ENCODE data around the gene XG.

The XG gene

DNA sequence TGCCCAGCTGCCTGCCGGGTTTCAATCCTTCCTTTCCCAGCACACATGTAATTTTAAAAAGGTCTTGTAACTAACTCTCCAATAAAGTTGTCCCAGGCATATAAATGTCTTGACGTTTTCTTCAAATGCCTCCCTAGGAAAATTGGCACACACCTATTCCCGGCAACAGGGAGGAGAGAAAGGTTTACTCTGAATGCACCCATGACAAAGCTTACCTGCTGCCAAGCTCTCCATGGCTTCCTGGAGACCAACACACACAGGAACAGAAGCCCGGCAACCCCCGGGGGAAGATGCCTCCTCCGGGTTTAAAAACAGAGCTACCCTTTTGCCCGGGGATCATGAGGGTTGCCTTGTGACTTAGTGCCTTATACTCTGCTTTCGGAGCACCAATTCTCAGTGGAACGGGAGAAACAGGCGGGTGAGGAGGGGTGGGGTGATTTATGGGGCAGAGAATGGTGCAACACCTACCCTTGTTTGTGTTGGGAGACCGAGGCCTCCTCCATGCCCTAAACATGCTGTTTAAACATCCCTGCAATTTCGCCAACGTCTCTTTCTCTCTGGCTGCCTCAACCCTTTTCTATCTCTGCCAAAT lies 72.1 kb downstream of the XG start:
- DNase-seq, result no peak

DNA sequence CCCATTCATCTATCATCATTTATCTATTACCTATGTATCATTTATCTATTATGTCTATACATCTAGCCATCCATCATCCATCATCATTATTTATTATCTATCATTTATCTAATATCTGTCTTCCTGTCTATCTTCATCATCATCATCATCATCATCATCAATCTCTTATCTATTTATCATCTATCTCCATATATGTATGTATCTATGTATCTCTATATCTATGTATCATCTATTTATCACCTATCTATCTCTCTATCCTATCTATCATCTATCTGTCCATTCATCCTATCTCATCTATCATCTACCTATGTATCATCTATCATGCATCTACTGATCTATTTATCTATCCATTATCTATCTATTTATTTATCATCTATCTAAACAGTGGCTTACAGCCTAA lies 73.0 kb downstream of the XG start:
- DNase-seq, result no peak

DNA sequence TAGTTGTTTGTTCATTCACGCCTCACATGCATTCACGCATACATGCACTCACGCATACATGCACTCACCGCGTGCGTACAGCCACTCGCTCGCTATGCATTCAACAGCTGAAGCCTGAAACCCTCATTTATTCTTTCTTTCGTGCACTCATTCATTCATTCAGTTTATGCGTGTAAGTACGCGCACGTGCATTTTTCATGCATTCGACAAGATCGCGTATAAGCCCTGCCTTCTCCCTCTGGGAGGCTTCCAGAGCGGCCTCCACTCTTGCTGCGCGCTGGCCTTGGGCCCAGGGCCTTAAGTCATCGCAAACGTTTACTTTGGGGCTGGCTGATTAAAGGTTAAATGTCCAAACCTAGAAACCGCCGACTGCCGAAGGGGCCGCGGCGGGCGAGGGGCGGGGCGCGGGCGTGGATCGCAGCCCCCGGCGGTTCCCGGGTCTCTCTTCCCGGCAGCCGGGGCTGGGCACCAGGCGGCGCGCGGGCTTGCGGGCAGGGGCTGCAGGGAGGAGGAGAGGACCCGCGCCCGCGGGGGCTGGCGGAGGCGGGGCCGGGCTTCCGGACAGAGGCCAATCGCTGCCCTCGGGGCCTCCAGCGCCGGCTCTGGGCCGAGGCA lies 76.6 kb downstream of the XG start, which contains the start of gene GYG2:
Gene GYG2 (plus strand): TSS at position 587 of the 615 bp plus-strand sequence. CDS start 1,259 bp downstream, outside the sequence.
- no peak for DNase-seq

DNA sequence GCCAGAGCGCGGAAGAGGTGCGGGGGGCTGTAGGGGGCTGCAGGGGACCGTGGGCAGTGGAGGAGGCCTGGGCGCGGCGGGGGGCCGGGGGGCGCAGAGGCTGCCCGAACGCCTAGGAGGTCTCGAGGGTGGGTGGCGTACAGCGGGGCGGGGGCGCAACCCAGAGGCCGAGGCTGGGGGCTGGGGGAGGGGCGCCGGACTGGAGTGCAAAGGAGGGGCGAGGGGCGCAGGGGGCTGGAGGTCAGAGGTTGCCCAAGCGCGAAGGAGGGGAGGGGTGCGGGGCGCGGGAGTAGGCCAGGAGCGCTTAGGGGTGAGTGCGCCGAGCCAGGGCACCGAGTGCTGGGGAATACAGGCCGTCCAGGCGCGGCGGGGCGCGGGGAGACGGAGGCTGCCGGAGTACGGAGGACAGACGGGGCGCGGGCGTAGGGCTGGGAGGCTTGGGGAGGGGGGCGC lies 77.1 kb downstream of the XG start:
- no peak for DNase-seq

DNA sequence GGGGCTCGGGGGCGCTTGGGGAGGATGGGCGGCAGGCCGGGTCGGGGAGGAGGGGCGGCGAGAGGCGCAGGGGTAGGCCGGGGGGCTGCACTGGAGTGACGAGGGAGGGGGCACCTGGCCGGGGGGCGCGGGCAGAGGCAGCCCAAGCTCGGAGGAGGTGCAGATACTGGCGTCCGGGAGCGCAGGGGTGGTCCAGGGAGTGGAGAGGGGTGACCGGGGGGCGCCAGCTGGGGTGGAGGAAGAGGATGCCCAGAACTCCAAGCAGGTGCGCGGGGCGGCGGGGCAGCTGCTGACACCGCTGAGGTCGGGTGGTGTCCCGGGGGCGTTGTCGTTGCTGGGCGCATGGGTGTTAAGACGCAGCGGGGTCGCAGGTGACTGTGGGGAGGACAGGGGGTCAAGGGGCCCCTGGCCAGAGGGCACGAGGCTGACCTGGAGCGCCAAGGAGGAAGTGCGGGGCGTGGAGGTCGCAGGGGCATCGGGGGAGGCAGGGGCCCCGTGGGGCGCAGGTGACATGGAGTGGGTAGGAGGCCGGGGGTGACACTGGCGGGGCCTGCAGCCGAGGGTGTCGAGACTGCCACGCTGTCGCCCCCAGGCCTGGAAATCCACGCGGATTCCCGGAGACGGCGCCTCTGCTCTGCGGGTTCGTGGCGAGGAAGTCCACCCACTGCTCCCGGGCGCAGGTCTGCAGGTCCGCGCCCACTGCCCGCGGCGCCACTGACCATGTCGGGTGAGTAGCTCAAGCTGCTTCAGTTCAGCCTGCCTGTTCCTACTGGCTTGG lies 77.8 kb downstream of the XG start:
- DNase-seq, result no peak

DNA sequence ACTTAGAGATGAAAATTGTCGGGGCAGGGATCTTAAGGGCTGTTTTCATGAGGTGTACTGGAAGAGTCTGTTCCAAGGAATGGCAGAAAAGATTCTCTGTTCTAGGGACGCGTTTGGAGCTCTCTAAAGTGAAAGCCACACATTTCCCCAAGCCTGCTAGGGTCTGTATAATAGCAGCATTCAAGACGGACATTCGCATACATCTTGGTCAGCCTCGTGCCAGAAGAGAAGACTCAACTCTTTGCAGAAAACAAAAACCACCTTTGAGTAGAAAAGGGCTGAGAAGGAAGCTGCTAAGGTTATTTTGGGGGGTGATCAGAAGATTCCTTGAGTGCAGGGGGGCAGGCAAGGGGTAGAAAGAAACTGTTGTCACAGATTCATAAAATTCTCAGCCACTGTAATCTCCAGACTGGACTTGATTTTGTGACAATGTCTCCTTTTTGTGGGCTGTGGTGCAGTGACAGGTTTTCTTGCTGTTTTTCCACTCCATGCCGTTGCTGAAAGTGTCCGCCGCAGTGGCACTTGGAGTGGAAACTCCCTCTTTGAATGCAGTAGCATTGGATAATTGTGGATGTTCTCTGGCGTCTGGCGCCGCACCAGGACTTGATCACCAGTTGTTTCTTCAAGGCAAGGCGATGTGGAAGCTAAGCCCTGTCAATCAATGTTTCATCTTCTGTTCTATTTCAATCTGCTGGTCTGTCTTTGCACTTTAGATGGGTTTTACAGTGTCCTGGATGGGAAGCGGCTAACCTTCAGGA lies 79.8 kb downstream of the XG start:
- no peak for DNase-seq

DNA sequence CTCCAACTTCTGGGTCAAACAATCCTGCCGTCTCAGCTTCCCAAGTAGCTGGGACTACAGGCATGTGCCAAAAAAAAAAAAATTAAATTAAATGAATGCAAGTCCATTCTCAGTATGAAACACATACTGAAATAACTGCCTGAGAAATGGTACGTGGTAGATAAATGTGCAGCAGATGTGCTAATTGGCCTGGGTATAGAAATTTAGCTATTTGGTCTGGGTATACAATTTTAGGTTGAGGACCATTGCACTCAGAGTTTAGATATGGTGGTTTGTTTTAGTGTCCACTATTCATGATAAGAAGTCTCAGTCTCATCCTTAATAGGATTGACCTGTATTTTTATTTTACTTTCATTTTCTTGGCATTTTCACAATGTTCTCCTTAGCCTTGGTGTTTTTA lies 86.1 kb downstream of the XG start:
- no peak for DNase-seq

DNA sequence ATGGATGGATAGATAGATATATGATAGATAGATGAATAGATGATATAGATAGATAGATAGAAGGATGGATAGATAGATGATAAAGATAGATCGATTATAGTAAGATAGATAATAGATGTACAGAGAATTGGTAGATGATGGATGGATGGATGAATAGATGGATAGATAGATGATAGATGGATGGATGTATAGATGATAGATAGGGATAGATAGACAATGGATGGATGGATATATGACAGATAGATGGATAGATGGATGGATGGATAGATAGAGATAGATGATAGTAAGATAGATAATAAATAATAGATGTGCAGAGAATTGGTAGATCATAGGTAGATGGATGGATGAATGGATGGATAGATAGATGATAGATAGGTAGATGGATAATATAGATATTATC lies 89.1 kb downstream of the XG start:
- no peak for DNase-seq

DNA sequence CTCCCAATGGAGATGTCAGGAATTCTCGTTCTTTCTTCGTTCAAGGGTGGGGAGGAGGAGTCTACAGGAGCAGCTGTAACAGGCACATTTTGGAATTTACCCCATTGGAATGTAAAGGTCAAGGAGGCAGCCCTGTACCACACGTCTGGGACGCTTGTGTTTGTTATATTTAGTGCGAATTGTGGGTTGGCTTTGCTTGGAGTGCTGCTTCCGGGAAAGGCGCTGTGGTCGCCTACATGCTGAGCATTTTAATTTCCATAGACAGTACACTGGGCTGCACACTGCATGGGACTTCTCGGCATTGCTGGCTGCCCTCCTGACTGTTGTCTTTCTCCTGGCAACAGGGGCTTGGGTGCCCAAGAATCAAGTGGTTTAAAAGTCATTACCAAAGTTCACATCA lies 89.7 kb downstream of the XG start:
- DNase-seq, result no peak

DNA sequence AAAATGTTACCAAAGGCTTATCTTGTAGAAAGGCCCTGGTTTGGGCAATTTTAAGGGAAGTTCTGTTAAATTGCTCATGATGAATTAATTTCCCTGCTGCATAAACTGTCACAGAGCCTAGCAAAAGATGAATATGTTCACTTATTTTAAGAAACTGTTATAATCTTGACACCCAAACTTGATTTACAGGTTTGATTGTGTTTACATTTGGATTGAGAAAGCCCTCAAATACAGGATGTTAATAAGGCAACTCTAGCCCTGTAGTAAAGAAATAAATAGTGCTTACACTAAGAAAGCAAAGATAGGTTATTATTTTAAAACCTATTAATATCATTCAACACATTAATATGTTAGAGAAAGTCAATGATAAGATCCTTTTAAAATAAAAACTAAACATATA lies 95.2 kb downstream of the XG start:
- no peak for DNase-seq

DNA sequence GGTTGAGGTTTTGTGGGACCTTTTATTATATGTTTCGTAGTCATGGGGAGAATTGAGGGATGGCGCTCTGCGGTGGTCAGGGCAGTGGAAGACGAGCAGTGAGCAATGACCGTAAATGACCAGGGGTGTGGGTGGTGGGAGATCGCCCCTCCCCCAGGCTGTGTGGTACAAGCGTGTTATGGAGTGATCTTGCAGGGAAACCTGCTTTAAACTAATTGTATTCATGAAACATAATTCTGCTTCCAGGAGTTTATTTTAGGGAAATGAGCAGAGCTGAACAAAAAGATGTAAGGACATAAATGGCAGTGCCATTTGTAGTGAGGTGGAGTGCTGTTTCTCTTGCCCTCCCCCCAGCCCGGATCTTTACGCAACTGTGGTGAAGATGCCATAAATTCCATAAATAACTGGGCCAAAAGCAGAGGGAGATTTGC lies 97.0 kb downstream of the XG start:
- no peak for DNase-seq

DNA sequence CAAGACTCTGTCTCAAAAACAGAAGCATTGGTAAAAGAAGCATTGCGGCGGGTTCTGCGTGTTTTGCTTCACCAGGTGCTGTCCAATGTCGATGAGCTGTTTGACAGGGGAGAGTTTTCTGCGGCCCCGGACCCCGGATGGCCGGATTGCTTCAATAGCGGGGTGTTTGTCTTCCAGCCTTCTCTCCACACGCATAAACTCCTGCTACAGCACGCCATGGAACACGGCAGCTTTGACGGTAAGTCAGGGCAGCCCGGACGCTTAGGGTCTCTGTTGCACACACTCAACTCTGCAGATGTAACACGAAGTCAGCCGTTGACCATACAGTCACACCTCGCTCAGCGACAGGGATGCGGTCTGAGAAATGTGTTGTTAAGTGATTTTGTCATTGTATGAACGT lies 103.1 kb downstream of the XG start:
- no peak for DNase-seq

DNA sequence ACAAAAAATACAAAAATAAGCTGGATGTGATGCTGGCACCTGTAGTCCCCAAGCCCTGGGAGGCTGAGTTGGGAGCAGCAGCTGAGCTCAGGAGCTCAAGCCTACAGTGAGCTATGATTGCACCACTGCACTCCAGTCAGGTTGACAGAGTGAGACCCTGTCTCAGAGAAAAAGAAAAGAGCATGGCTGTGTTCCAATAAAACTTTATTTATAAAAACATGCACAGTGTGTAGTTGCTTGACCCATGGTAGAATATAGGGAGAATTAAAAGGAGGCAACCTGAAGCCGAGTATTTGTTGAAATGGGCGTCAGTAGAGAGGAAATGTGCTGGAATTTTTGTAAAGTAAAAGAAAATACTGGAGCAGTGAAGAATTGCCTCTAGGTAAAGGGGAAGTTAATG lies 103.9 kb downstream of the XG start:
- no peak for DNase-seq

DNA sequence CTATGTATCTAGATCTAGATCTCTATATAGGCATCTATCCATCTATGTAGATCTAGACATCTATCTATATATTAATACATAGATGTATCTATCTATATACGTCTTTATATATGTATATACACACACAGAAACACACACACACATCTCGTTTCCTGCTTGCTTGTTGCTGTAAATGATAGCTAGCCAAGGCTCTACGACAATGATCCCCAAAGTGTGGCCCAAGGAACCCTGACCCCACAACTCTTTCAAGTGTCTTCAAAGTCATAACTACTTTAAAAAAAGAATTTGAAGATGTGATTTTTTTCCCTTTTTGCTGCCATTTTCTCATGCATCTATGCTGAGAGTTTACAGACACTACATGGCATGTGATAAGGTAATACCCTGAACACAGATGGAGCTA lies 105.7 kb downstream of the XG start:
- DNase-seq, result no peak

DNA sequence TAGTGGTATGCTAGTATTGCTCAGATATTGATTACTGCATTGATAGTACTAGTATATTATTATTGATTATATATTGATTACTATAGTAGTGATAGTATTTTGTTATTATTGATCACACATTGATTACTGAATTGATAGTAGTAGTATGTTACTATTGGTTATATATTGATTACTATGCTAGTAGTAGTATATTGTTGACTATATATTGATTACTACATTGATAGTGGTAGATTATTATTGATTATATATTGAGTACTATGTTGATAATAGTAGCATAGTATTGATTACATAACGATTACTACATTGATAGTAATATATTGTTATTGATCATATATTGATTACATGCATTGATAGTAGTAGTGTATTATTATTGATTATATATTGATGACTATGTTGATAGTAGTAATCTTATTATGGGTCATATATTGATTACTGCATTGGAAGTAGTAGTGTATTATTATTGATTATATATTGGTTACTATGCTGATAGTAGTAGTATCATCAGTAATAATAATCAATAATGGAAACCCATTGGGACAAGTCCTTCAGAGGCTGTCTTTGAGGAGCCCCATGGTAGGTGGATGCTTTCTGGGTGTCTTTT lies 107.5 kb downstream of the XG start:
- DNase-seq, result no peak

DNA sequence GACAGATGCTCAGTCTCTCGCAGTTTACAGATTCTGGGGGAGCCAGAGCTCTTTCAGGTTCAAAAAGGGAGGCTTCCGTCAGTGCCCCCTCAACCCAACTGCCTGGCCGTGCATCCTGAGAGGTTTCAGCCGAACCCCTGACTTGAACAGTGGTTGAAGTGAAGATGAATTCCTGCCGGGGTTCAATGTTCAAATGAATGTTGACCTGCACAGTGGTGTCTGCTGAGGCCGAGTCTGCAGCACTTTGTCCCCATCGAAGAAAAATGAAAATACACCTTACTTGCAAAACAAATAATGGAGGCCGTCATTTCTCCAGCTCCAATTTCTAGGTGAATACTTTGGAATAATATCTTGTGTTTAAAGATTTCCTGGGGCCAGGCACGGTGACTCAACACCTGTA lies 110.6 kb downstream of the XG start:
- DNase-seq, result no peak

DNA sequence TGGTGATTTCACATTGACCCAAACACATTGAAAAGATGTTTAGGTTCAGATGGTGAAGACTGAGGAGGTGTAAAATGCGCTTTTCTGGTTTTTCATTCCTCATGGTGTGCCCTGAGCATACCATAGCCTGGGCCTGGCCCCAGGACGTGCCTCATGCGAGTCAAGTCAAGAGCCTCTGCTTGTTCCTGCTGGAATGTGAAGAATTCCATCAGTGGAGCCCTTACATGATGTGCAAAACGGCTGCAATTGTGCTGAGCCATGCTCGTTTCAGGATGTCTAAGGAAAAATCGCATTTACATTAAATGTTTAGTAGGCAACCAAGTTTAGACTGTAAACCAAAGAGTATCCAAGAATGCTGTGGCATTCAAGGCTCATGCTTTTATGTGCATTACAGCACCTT lies 111.8 kb downstream of the XG start:
- no peak for DNase-seq
